Activated CD8-positive, alpha-beta memory T cell treated with anti-CD3 and anti-CD28 coated beads, Interleukin-2, amount 50 U/mL, for 24 hours (primary cell): Measurements from ENCODE around the gene VBP1.
A peak's percentile ranks its signal among the peaks of the same experiment; 100 is the strongest.
"Not testable (repeated sequence)": the region's sequence is repeated elsewhere in the genome, so short reads cannot be mapped to it uniquely, and the experiment has no call there.

Experiments used
- DNase-seq: peaks from one replicate; pipeline ENCODE4 v3.0.0-alpha.2; 2020; ENCODE audit errors: extremely low read depth

VBP1 gene

DNA sequence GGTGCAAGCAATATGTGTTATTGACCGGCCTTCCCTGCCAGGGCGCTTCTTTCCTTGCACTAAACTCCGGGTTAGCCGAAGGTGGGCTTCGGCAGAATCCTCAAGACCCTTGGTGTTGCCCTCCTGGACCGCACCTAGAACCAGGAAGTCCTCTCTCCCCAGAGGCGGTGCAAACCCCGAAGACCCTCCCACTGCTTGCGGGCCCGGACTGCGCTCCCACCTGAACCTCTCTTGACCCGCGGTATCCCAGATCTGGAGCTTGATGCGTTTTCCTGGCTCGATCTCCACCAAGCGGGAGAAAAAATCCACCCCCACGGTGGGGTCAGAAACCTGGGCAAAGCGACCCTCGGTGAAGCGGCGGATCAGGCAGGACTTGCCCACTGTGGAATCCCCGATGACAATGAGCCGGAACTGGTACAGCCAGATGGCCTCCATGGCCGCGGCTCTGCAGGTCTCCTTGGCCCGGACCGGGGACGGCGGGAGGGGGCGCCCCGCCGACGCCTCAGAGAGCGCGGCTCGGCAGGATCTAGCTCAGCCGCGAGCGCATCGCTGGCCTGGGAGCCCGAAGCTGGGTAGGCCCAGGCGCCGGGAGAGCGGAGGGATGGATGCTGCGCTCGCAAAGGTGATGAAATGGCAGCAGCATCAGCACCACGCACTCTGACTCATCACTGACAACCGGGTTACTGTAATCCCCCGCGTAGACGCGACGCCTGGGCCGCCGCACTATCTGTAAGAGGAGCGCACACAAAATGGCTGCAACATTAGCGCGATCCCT lies 47.8 kb downstream of the VBP1 start, which contains the start of gene RAB39B:
RAB39B (minus strand) TSS at position 638 of the 775 bp plus-strand sequence; CDS start at position 435, 203 bp downstream.
- DNase-seq, result peak; percentile 31

DNA sequence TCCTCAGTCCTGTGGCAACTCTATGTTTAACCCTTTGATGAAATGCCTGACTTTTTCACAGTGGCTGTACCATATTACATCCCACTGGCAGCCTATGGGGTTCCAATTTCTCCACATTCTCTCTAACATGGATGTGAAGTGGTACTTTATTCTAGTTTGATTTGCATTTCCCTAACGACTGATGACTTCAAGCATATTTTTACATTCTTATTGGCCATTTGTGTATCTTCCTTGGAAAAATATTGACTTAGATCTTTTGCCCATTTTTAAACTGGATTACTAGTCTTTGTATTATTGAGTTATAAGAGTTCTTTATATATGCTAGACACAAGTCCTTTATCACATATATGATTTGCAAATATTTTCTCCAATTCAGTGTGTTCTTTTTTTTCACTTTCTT lies 50.2 kb downstream of the VBP1 start:
- DNase-seq, result no peak

DNA sequence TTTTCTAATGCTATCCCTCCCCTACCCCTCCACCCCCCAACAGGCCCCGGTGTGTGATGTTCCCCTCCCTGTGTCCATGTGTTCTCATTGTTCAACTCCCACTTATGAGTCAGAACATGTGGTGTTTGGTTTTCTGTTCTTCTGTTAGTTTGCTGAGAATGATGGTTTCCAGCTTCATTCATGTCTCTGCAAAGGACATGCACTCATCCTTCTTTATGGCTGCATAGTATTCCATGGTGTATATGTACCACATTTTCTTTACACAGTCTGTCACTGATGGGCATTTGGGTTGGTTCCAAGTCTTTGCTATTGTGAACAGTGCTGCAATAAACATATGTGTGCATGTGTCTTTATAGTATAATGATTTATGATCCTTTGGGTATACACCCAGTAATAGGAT lies 51.7 kb downstream of the VBP1 start:
- DNase-seq, result not testable (repeated sequence)

DNA sequence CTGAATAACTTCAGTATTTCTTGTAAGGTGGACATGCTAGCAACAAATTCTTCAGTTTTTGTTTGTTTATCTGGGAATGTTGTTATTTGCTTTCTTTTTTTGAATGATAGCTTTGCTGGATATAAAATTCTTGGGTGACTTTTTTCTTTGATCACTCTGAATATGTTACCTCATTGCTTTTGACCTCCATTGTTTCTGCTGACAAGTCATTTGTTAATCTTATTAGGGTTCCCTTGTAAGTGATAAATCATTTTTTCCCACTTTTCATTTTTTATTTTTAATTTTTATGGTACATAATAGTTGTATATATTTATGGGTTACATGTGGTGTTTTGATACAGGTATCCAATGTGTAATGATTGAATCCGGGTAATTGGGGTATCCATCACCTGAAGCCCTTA lies 54.7 kb downstream of the VBP1 start:
- no peak for DNase-seq

DNA sequence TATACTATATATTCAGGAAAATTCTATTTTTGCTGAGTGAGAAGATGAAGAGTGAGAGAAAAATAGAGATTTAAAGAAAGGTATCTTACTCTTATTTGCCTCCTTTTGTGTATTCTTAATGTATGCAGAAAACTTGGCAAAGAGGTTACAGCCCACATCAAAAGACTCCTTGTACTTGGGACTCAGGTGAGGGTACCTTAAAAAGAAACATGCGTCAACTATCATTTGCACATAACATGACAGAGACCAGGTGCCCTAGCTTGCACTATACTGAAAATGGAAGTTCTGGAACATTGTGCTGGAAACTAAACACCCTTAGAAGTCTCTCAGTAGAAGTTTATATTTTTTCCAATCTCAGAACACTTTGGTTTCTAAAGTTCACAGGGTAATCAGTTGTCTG lies 63.6 kb downstream of the VBP1 start:
- no peak for DNase-seq
